Measurements from ENCODE around the gene CDK5RAP2.

DNA sequence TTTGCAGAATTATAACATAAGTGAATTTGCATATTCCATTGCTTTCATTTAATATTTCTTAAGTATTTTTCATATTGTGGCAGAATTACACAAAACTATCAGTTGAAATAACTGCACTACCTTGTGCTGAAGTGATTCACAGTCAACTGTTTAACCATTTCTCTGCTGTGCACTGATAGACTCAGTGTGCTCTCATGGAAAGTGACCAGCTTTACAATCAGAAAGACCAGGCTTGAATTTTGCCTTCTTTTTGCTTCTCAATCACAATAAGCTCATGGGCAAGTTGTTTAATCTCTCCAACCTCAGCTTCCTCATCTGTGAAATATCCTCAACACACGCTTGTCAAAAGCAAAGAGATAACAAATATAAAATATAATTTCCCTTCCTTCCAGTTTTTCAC lies 18.3 kb downstream of the CDK5RAP2 start:
- TF ChIP-seq EZH2phosphoT487 (IDR thresholded peaks at IDR 0.05; ENCODE audit: insufficient read depth, low read depth), result no peak
- no peak for TF ChIP-seq EZH2 (IDR thresholded peaks at IDR 0.05; ENCODE audit: insufficient read depth, poor library complexity, severe bottlenecking)
